WTC11 (cell line): ENCODE data around the gene TCAIM. TPM values are rescaled to one million over a fixed set of nuclear protein-coding genes. Genes with fewer than 3 reads are reported as not detected.

Experiments
- ATAC-seq: fragments of 200-7000 bp; cut with Tn5 transposase; 2 replicates; pipeline ENCODE4 v1.10.0; 2021; ENCODE audit warnings: mild to moderate bottlenecking, moderate library complexity
- CTCF ChIA-PET: fragments of 300-600 bp; sonication (Branson Sonifier 250); formaldehyde crosslinking; loops from one replicate; lab custom pipeline; 2021; ENCODE audit warnings: antibody characterized with exemption; lab: Charles Lee
- POLR2A ChIA-PET: fragments of 350-600 bp; sonication (Branson Sonifier 250); formaldehyde crosslinking; loops from one replicate; lab custom pipeline; 2021; ENCODE audit warnings: antibody characterized with exemption; lab: Charles Lee
- DNase-seq: peaks from one replicate; pipeline ENCODE4 v3.0.0; 2021; ENCODE audit warnings: low spot score
- H3K27ac Mint-ChIP-seq: 2 replicates; pipeline ENCODE4 v1.8.0; 2021; ENCODE audit warnings: mixed read lengths
- H3K27me3 Mint-ChIP-seq: 2 replicates; pipeline ENCODE4 v1.8.0; 2021; ENCODE audit warnings: low read depth, mild to moderate bottlenecking, moderate library complexity, mixed read lengths
- H3K36me3 Mint-ChIP-seq: 2 replicates; pipeline ENCODE4 v1.8.0; 2021; ENCODE audit warnings: mixed read lengths
- H3K4me1 Mint-ChIP-seq: 2 replicates; pipeline ENCODE4 v1.8.0; 2022; ENCODE audit warnings: mixed read lengths
- H3K4me3 Mint-ChIP-seq: 2 replicates; pipeline ENCODE4 v1.8.0; 2021; ENCODE audit warnings: mild to moderate bottlenecking, moderate library complexity, mixed read lengths
- H3K9me3 Mint-ChIP-seq: 2 replicates; pipeline ENCODE4 v1.8.0; 2021; ENCODE audit warnings: mixed read lengths
- E2F1 ChIP-seq: sonication (generic); formaldehyde crosslinking; IDR thresholded peaks from 2 replicates; pipeline ENCODE4 v1.8.0; 2022; ENCODE audit warnings: mild to moderate bottlenecking, missing genetic modification reagents
- ERG ChIP-seq: fragments of 250-450 bp; sonication (Bioruptor Pico); IDR thresholded peaks from 2 replicates; pipeline ENCODE4 v1.8.0; 2021; ENCODE audit warnings: mild to moderate bottlenecking
- NFATC4 ChIP-seq: fragments of 250-450 bp; sonication (Bioruptor Pico); IDR thresholded peaks from 2 replicates; pipeline ENCODE4 v1.9.0; 2021; ENCODE audit warnings: mild to moderate bottlenecking
- NFE2L1 ChIP-seq: sonication (generic); formaldehyde crosslinking; IDR thresholded peaks from 2 replicates; pipeline ENCODE4 v1.8.1; 2023; ENCODE audit warnings: missing genetic modification reagents
- NR2C2 ChIP-seq: sonication (generic); formaldehyde crosslinking; IDR thresholded peaks from 2 replicates; pipeline ENCODE4 v1.8.0; 2022; ENCODE audit warnings: mild to moderate bottlenecking, missing genetic modification reagents
- OVOL2 ChIP-seq: fragments of 250-450 bp; sonication (Bioruptor Pico); IDR thresholded peaks from 2 replicates; pipeline ENCODE4 v1.9.0; 2021; ENCODE audit warnings: mild to moderate bottlenecking, borderline replicate concordance
- PREB ChIP-seq: sonication (generic); formaldehyde crosslinking; IDR thresholded peaks from 2 replicates; pipeline ENCODE4 v1.8.1; 2022; ENCODE audit warnings: mild to moderate bottlenecking, missing genetic modification reagents, moderate library complexity, borderline replicate concordance
- PRRX2 ChIP-seq: fragments of 250-450 bp; sonication (Bioruptor Pico); IDR thresholded peaks from 2 replicates; pipeline ENCODE4 v1.8.0; 2021; ENCODE audit warnings: mild to moderate bottlenecking
- RELA ChIP-seq: sonication (generic); formaldehyde crosslinking; IDR thresholded peaks from 2 replicates; pipeline ENCODE4 v1.8.1; 2022; ENCODE audit warnings: missing genetic modification reagents, mild to moderate bottlenecking, borderline replicate concordance
- SMAD4 ChIP-seq: sonication (generic); formaldehyde crosslinking; IDR thresholded peaks from 2 replicates; pipeline ENCODE4 v1.8.0; 2022; ENCODE audit warnings: mild to moderate bottlenecking, missing genetic modification reagents
- SOX15 ChIP-seq: fragments of 250-450 bp; sonication (Bioruptor Pico); IDR thresholded peaks from 2 replicates; pipeline ENCODE4 v1.9.0; 2021; ENCODE audit warnings: mild to moderate bottlenecking
- ZMAT4 ChIP-seq: fragments of 250-450 bp; sonication (Bioruptor Pico); IDR thresholded peaks from 2 replicates; pipeline ENCODE4 v1.9.0; 2021; ENCODE audit warnings: mild to moderate bottlenecking
- ZNF281 ChIP-seq: sonication (generic); formaldehyde crosslinking; IDR thresholded peaks from 2 replicates; pipeline ENCODE4 v1.8.0; 2023; ENCODE audit warnings: mild to moderate bottlenecking, missing genetic modification reagents
- ZNF317 ChIP-seq: sonication (generic); formaldehyde crosslinking; IDR thresholded peaks from 2 replicates; pipeline ENCODE4 v1.8.1; 2023; ENCODE audit warnings: low read depth, mild to moderate bottlenecking, moderate library complexity, missing genetic modification reagents, borderline replicate concordance
- ZNF423 ChIP-seq: fragments of 250-450 bp; sonication (Bioruptor Pico); IDR thresholded peaks from 2 replicates; pipeline ENCODE4 v2.1.2; 2022; ENCODE audit warnings: mild to moderate bottlenecking, moderate library complexity
- ZNF532 ChIP-seq: fragments of 250-450 bp; sonication (Bioruptor Pico); IDR thresholded peaks from 2 replicates; pipeline ENCODE4 v1.9.0; 2021; ENCODE audit warnings: mild to moderate bottlenecking, borderline replicate concordance
- ZNF671 ChIP-seq: fragments of 250-450 bp; sonication (Bioruptor Pico); IDR thresholded peaks from 2 replicates; pipeline ENCODE4 v1.8.0; 2021; ENCODE audit warnings: mild to moderate bottlenecking
- total RNA-seq: library from RNA; stranded (reverse); gene quantifications from 3 replicates; pipeline ENCODE4 v1.2.3, GENCODE V29; 2021

TCAIM gene
- total RNA-seq, 1 experiment from 2014 or later, result 18.9 TPM

GRCh38 chr3:44396200-44397171 lies 57.9 kb downstream of the TCAIM start:
- POLR2A ChIA-PET, result no interaction called here
- H3K9me3 Mint-ChIP-seq, result peaks cover 4% of the 10 kb centered on the region

More at GRCh38 chr3:44396200-44397171, 57.9 kb downstream of the TCAIM start:
- TF ChIP-seq ERG (CRISPR knock-in tag) (no peak), ZMAT4 (CRISPR knock-in tag) (no peak), SMAD4 (CRISPR knock-in tag) (no peak), PREB (CRISPR knock-in tag) (no peak), ZNF281 (no peak), NR2C2 (no peak), SOX15 (CRISPR knock-in tag) (no peak), RELA (no peak), NFATC4 (CRISPR knock-in tag) (no peak), PRRX2 (CRISPR knock-in tag) (no peak), E2F1 (no peak), ZNF317 (CRISPR knock-in tag) (no peak), ZNF671 (CRISPR knock-in tag) (no peak), ZNF532 (CRISPR knock-in tag) (no peak), OVOL2 (CRISPR knock-in tag) (no peak), NFE2L1 (CRISPR knock-in tag) (no peak), ZNF423 (CRISPR knock-in tag) (no peak)
- Mint-ChIP-seq H3K4me1 (peaks cover 2% of the 10 kb centered on the region; the same call in 1 of the 2 replicates), H3K27ac (no peak overlapping the region), H3K4me3 (no peak overlapping the region), H3K36me3 (no peaks in the 10 kb centered on the region), H3K27me3 (no peaks in the 10 kb centered on the region)
- ATAC-seq, result no peak
- DNase-seq, result no peak
- CTCF ChIA-PET, result no interaction called here
